Endodermal cell (in vitro differentiated cells): Measurements from ENCODE around the gene IL15. TPM values are rescaled to one million over a fixed set of nuclear protein-coding genes. Genes with fewer than 3 reads are reported as not detected.
"Not testable (repeated sequence)": the region's sequence is repeated elsewhere in the genome, so short reads cannot be mapped to it uniquely, and the experiment has no call there.

ENCODE experiments used
- DNase-seq: peaks from one replicate; pipeline ENCODE4 v3.0.0-alpha.2; 2017
- H3K27ac ChIP-seq: 2 replicates; pipeline ENCODE4 v1.5.1; 2013; ENCODE audit warnings: mild to moderate bottlenecking, low read depth, low read length, moderate library complexity
- H3K27me3 ChIP-seq: 2 replicates; pipeline ENCODE4 v1.6.1; 2013; ENCODE audit warnings: mild to moderate bottlenecking, low read length, moderate library complexity; ENCODE audit not compliant: insufficient read depth, control insufficient read depth, poor library complexity, severe bottlenecking
- H3K36me3 ChIP-seq: 2 replicates; pipeline ENCODE4 v1.7.0; 2013; ENCODE audit warnings: mild to moderate bottlenecking, low read length, moderate library complexity; ENCODE audit not compliant: control insufficient read depth, insufficient read depth
- H3K4me1 ChIP-seq: one replicate; pipeline ENCODE4 v1.7.0; 2013; ENCODE audit warnings: low read length; ENCODE audit not compliant: control insufficient read depth, insufficient read depth
- H3K4me3 ChIP-seq: 2 replicates; pipeline ENCODE4 v1.5.1; 2013; ENCODE audit warnings: mild to moderate bottlenecking, low read length, moderate library complexity
- H3K9ac ChIP-seq: 2 replicates; pipeline ENCODE4 v1.6.1; 2013; ENCODE audit warnings: mild to moderate bottlenecking, low read length, moderate library complexity; ENCODE audit not compliant: poor library complexity, severe bottlenecking; ENCODE audit errors: extremely low read depth
- H3K9me3 ChIP-seq: 2 replicates; pipeline ENCODE4 v1.6.1; 2013; ENCODE audit warnings: mild to moderate bottlenecking, low read length, moderate library complexity; ENCODE audit not compliant: control insufficient read depth
- H3K27ac Mint-ChIP-seq: 2 replicates; pipeline ENCODE4 v1.8.0; 2020; ENCODE audit warnings: mixed read lengths
- H3K27me3 Mint-ChIP-seq: 2 replicates; pipeline ENCODE4 v1.8.0; 2021; ENCODE audit warnings: mild to moderate bottlenecking, mixed read lengths; ENCODE audit not compliant: insufficient read depth
- H3K36me3 Mint-ChIP-seq: 2 replicates; pipeline ENCODE4 v1.8.0; 2020; ENCODE audit warnings: low read depth, mixed read lengths
- H3K4me1 Mint-ChIP-seq: 2 replicates; pipeline ENCODE4 v1.8.0; 2020; ENCODE audit warnings: mixed read lengths
- H3K4me3 Mint-ChIP-seq: 2 replicates; pipeline ENCODE4 v1.8.0; 2020; ENCODE audit warnings: mild to moderate bottlenecking, moderate library complexity, mixed read lengths
- H3K9me3 Mint-ChIP-seq: 2 replicates; pipeline ENCODE4 v1.8.0; 2020; ENCODE audit warnings: mild to moderate bottlenecking, mixed read lengths
- WGBS, 2 experiments: methylation state at CpG; one replicate each; pipeline versions ENCODE4 v1.1.5 to v1.1.7; 2013; ENCODE audit warnings: missing lambda C conversion rate in 2 of 2, mixed read lengths in 1 of 2; ENCODE audit not compliant: insufficient coverage in 1 of 2, insufficient read length in 1 of 2; 5-methylcytosine and 5-hydroxymethylcytosine counted together
- total RNA-seq, 2 donors: library from RNA; stranded (reverse); fragmentation: NEBNext Ultra II Directional in 1 of 2; extraction: Animal tissue kit (Norgen Biotek cat#: 25700) in 1 of 2; gene quantifications; 2 replicates in 1 of 2; 3 replicates in 1 of 2; pipeline ENCODE4 v1.2.1, GENCODE V29; 2021
- TF ChIP-seq, protein P1 (sequence below): fragments of 200-600 bp; sonication (generic); conservative IDR thresholded peaks from 2 replicates; pipeline ENCODE4 v1.5.0; 2021; ENCODE audit warnings: antibody characterized with exemption, mild to moderate bottlenecking

Gene IL15
- total RNA-seq, 2 donors from 2014 or later: 0.42 TPM

DNA sequence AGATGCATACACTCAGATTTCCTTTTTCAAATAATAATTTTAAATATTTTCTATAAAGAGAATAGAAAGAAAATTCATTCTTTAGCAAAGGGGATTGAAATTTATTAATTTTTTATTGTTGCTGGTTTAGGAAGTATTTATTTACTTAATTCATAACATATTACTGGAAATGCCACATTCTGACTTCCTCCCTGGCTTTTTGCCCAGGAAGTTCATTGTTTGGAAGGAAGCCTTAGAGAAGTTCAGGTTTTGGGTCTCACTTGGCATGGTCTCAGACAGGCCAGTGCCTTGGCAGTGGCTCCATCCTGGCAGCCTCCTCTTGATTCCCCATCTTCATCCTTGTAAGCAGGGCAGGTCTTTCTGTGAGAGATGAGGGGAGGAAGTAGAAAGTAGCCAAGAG is 50.5 kb downstream of the IL15 start:
- TF ChIP-seq, protein P1, sequence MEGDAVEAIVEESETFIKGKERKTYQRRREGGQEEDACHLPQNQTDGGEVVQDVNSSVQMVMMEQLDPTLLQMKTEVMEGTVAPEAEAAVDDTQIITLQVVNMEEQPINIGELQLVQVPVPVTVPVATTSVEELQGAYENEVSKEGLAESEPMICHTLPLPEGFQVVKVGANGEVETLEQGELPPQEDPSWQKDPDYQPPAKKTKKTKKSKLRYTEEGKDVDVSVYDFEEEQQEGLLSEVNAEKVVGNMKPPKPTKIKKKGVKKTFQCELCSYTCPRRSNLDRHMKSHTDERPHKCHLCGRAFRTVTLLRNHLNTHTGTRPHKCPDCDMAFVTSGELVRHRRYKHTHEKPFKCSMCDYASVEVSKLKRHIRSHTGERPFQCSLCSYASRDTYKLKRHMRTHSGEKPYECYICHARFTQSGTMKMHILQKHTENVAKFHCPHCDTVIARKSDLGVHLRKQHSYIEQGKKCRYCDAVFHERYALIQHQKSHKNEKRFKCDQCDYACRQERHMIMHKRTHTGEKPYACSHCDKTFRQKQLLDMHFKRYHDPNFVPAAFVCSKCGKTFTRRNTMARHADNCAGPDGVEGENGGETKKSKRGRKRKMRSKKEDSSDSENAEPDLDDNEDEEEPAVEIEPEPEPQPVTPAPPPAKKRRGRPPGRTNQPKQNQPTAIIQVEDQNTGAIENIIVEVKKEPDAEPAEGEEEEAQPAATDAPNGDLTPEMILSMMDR: no peak
- Mint-ChIP-seq H3K4me3 (no peak overlapping the region), H3K27me3 (no peaks in the 10 kb centered on the region), H3K36me3 (no peaks in the 10 kb centered on the region), H3K27ac (no peak overlapping the region), H3K9me3 (peaks cover 14% of the 10 kb centered on the region), H3K4me1 (no peaks in the 10 kb centered on the region)
- H3K9me3 ChIP-seq: no peaks in the 10 kb centered on the region
- H3K4me1 ChIP-seq: no peaks in the 10 kb centered on the region
- no peak for DNase-seq
- H3K9ac ChIP-seq: no peak overlapping the region
- H3K27ac ChIP-seq: no peak overlapping the region
- no peaks in the 10 kb centered on the region for H3K27me3 ChIP-seq
- H3K36me3 ChIP-seq: no peaks in the 10 kb centered on the region
- no peak overlapping the region for H3K4me3 ChIP-seq

DNA sequence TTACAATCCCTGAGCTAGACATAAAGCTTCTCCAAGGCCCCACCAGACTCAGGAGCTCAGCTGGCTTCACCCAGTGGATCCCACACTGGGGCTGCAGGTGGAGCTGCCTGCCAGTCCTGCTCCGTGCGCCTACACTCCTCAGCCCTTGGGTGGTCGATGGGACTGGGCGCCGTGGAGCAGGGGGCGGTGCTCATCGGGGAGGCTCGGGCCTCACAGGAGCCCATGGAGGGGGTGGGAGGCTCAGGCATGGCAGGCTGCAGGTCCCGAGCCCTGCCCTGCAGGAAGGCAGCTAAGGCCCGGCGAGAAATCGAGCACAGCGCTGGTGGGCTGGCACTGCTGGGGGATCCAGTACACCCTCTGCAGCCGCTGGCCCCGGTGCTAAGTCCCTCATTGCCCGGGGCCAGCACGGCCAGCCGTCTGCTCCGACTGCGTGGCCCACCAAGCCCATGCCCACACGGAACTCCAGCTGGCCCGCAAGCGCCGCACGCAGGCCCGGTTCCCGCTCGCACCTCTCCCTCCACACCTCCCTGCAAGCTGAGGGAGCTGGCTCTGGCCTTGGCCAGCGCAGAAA is 53.4 kb downstream of the IL15 start:
- H3K27ac Mint-ChIP-seq, H3K27me3 ChIP-seq, H3K36me3 Mint-ChIP-seq, DNase-seq, H3K27me3 Mint-ChIP-seq, H3K9ac ChIP-seq, H3K4me1 Mint-ChIP-seq, H3K9me3 ChIP-seq, H3K36me3 ChIP-seq, H3K4me3 Mint-ChIP-seq, H3K27ac ChIP-seq, H3K4me3 ChIP-seq, H3K4me1 ChIP-seq: not testable (repeated sequence)
- H3K9me3 Mint-ChIP-seq: peaks cover 14% of the 10 kb centered on the region
- 91% methylated on average over 26 of the region's 29 CpGs; no CpG with 5 or more reads in 1 of the 2 experiments for WGBS, 2 experiments

- H3K9me3 ChIP-seq, H3K27me3 ChIP-seq, H3K4me1 ChIP-seq, H3K36me3 Mint-ChIP-seq, H3K36me3 ChIP-seq, H3K9ac ChIP-seq, H3K4me3 Mint-ChIP-seq, H3K27ac Mint-ChIP-seq, DNase-seq, H3K4me3 ChIP-seq, H3K27ac ChIP-seq, H3K27me3 Mint-ChIP-seq, H3K4me1 Mint-ChIP-seq: not testable (repeated sequence)
- 83 to 91% methylated on average over 1 of the region's 1 CpG for WGBS, 2 experiments
- peaks cover 14% of the 10 kb centered on the region for H3K9me3 Mint-ChIP-seq
Observed at GRCh38 chr4:141691247-141691646, 54.9 kb downstream of the IL15 start.

- WGBS, 2 experiments: 88 to 100% methylated on average over 1 to 2 of the region's 2 CpGs
- TF ChIP-seq, protein P1: no peak
- H3K36me3 Mint-ChIP-seq: no peaks in the 10 kb centered on the region
Observed at GRCh38 chr4:141692081-141692480, 55.7 kb downstream of the IL15 start.

More at GRCh38 chr4:141692081-141692480, 55.7 kb downstream of the IL15 start:
- Histone ChIP-seq H3K9me3 (no peaks in the 10 kb centered on the region), H3K27ac (no peak overlapping the region), H3K4me3 (no peak overlapping the region), H3K36me3 (no peaks in the 10 kb centered on the region), H3K27me3 (no peaks in the 10 kb centered on the region), H3K9ac (no peak overlapping the region), H3K4me1 (no peaks in the 10 kb centered on the region)
- H3K9me3 Mint-ChIP-seq: peaks cover 14% of the 10 kb centered on the region
- no peaks in the 10 kb centered on the region for H3K27me3 Mint-ChIP-seq
- H3K27ac Mint-ChIP-seq: no peak overlapping the region
- H3K4me1 Mint-ChIP-seq: no peaks in the 10 kb centered on the region
- DNase-seq: no peak
- H3K4me3 Mint-ChIP-seq: no peak overlapping the region
